Subcutaneous adipose tissue (tissue), 4 donors: ENCODE measurements around the gene TPRKB. TPM values are rescaled to one million over a fixed set of nuclear protein-coding genes. Genes with fewer than 3 reads are reported as not detected.

Experiments used
- CTCF ChIP-seq: fragments of 450-650 bp; IDR thresholded peaks from one replicate; pipeline ENCODE4 v1.5.1; 2016; ENCODE audit warnings: low read depth, mild to moderate bottlenecking, control low read depth, antibody characterized with exemption, moderate library complexity
- total RNA-seq, 4 donors: library from RNA; depleted of rRNA; stranded (reverse); fragments of >200 nt; gene quantifications; one replicate each; pipeline ENCODE4 v1.1.0, GENCODE V29; 2016

The TPRKB gene
- total RNA-seq, 4 donors from 2014 or later: 21.6 to 51.5 (median 28.1) TPM

- TF ChIP-seq CTCF: no peak
Observed at GRCh38 chr2:73770725-73771124, 33.6 kb upstream of the TPRKB start.

- TF ChIP-seq CTCF: no peak
Observed at GRCh38 chr2:73766994-73767393, 29.8 kb upstream of the TPRKB start.

GRCh38 chr2:73766349-73766748 lies 29.2 kb upstream of the TPRKB start:
- TF ChIP-seq CTCF: no peak

GRCh38 chr2:73764945-73765344 lies 27.8 kb upstream of the TPRKB start:
- no peak for TF ChIP-seq CTCF

- TF ChIP-seq CTCF: no peak
Observed at GRCh38 chr2:73762571-73762970, 25.4 kb upstream of the TPRKB start.

GRCh38 chr2:73759904-73760303 lies 22.8 kb upstream of the TPRKB start:
- TF ChIP-seq CTCF: no peak

- no peak for TF ChIP-seq CTCF
Observed at GRCh38 chr2:73759285-73759764, 22.2 kb upstream of the TPRKB start.
